Chondrocyte (in vitro differentiated cells): ENCODE results near the gene CMKLR1. TPM values are rescaled to one million over a fixed set of nuclear protein-coding genes. Genes with fewer than 3 reads are reported as not detected.

Experiments
- DNase-seq: peaks from one replicate; pipeline ENCODE4 v3.0.0; 2021; ENCODE audit warnings: mixed read lengths, low spot score
- H3K27ac Mint-ChIP-seq: one replicate; pipeline ENCODE4 v1.8.0; 2021; ENCODE audit warnings: mild to moderate bottlenecking, moderate library complexity, mixed read lengths; ENCODE audit not compliant: unreplicated experiment
- H3K27me3 Mint-ChIP-seq: 2 replicates; pipeline ENCODE4 v1.8.0; 2021; ENCODE audit warnings: low read depth, mixed read lengths
- H3K36me3 Mint-ChIP-seq: 2 replicates; pipeline ENCODE4 v1.8.0; 2021; ENCODE audit warnings: low read depth, mixed read lengths
- H3K4me1 Mint-ChIP-seq: 2 replicates; pipeline ENCODE4 v1.8.0; 2021; ENCODE audit warnings: low read depth, mild to moderate bottlenecking, mixed read lengths
- H3K4me3 Mint-ChIP-seq: one replicate; pipeline ENCODE4 v1.8.0; 2021; ENCODE audit warnings: mild to moderate bottlenecking, moderate library complexity, mixed read lengths; ENCODE audit not compliant: unreplicated experiment
- H3K9me3 Mint-ChIP-seq: 2 replicates; pipeline ENCODE4 v1.8.0; 2021; ENCODE audit warnings: low read depth, mixed read lengths
- CTCF ChIP-seq: fragments of 200-600 bp; sonication (generic); IDR thresholded peaks from 2 replicates; pipeline ENCODE4 v1.5.0; 2021; ENCODE audit warnings: antibody characterized with exemption, mild to moderate bottlenecking, moderate library complexity
- total RNA-seq: library from RNA; stranded (reverse); gene quantifications from 3 replicates; pipeline ENCODE4 v1.2.1, GENCODE V29; 2021

The CMKLR1 gene
- total RNA-seq, 1 donor from 2014 or later, result 31.2 TPM

GRCh38 chr12:108269224-108269623, 69.9 kb downstream of the CMKLR1 start:
- DNase-seq, result no peak
- no peak for TF ChIP-seq CTCF
- Mint-ChIP-seq H3K9me3 (peaks cover 8% of the 10 kb centered on the region), H3K27me3 (peaks cover 25% of the 10 kb centered on the region), H3K27ac (no peak overlapping the region), H3K36me3 (no peaks in the 10 kb centered on the region), H3K4me1 (no peaks in the 10 kb centered on the region), H3K4me3 (no peak overlapping the region)

GRCh38 chr12:108268397-108268796, 70.7 kb downstream of the CMKLR1 start:
- no peak for DNase-seq
- H3K27me3 Mint-ChIP-seq, result peaks cover 22% of the 10 kb centered on the region
- H3K4me1 Mint-ChIP-seq, result no peaks in the 10 kb centered on the region
- H3K9me3 Mint-ChIP-seq, result peaks cover 8% of the 10 kb centered on the region
- no peak overlapping the region for H3K4me3 Mint-ChIP-seq
- TF ChIP-seq CTCF, result no peak
- no peak overlapping the region for H3K27ac Mint-ChIP-seq
- H3K36me3 Mint-ChIP-seq, result no peaks in the 10 kb centered on the region

- no peak overlapping the region for H3K27ac Mint-ChIP-seq
- DNase-seq, result no peak
- no peak overlapping the region for H3K4me3 Mint-ChIP-seq
- peaks cover 8% of the 10 kb centered on the region for H3K9me3 Mint-ChIP-seq
- no peaks in the 10 kb centered on the region for H3K36me3 Mint-ChIP-seq
- H3K4me1 Mint-ChIP-seq, result no peaks in the 10 kb centered on the region
- peaks cover 21% of the 10 kb centered on the region for H3K27me3 Mint-ChIP-seq
- TF ChIP-seq CTCF, result no peak
Measured at GRCh38 chr12:108267450-108267849, 71.7 kb downstream of the CMKLR1 start.

GRCh38 chr12:108266131-108266530, 73.0 kb downstream of the CMKLR1 start:
- Mint-ChIP-seq H3K9me3 (peaks cover 16% of the 10 kb centered on the region), H3K4me1 (no peaks in the 10 kb centered on the region), H3K36me3 (no peaks in the 10 kb centered on the region), H3K27me3 (peaks cover 18% of the 10 kb centered on the region), H3K27ac (no peak overlapping the region), H3K4me3 (no peak overlapping the region)
- TF ChIP-seq CTCF, result no peak
- DNase-seq, result no peak

GRCh38 chr12:108265505-108265904, 73.6 kb downstream of the CMKLR1 start:
- Mint-ChIP-seq H3K36me3 (no peaks in the 10 kb centered on the region), H3K9me3 (peaks cover 22% of the 10 kb centered on the region), H3K4me1 (no peaks in the 10 kb centered on the region), H3K4me3 (no peak overlapping the region), H3K27ac (no peak overlapping the region), H3K27me3 (peaks cover 18% of the 10 kb centered on the region)
- no peak for DNase-seq
- TF ChIP-seq CTCF, result no peak
